Central memory CD8-positive, alpha-beta T cell (primary cell): ENCODE results near the gene ICA1L.
"Not testable (repeated sequence)": the region's sequence is repeated elsewhere in the genome, so short reads cannot be mapped to it uniquely, and the experiment has no call there.

Source experiments
- ATAC-seq: fragments of 150-1000 bp; cut with Tn5 transposase; replicated peaks from 2 replicates; pipeline ENCODE4 v1.10.0; 2022; ENCODE audit warnings: mild to moderate bottlenecking, moderate FRiP score, moderate number of reproducible peaks; ENCODE audit not compliant: poor library complexity, severe bottlenecking; ENCODE audit errors: extremely low read depth
- DNase-seq, 2 donors: peaks; one replicate each; pipeline ENCODE4 v3.0.0; 2021; ENCODE audit warnings: low spot score in 2 of 2
- H3K27ac Mint-ChIP-seq: one replicate; pipeline ENCODE4 v1.8.0; 2022; ENCODE audit warnings: low read depth, mild to moderate bottlenecking, moderate library complexity, mixed read lengths
- H3K27me3 Mint-ChIP-seq: one replicate; pipeline ENCODE4 v1.8.0; 2022; ENCODE audit warnings: mixed read lengths
- H3K36me3 Mint-ChIP-seq: one replicate; pipeline ENCODE4 v1.8.0; 2022; ENCODE audit warnings: mild to moderate bottlenecking, moderate library complexity, mixed read lengths; ENCODE audit not compliant: insufficient read depth
- H3K4me1 Mint-ChIP-seq: one replicate; pipeline ENCODE4 v1.8.0; 2022; ENCODE audit warnings: mixed read lengths
- H3K4me3 Mint-ChIP-seq: one replicate; pipeline ENCODE4 v1.8.0; 2022; ENCODE audit warnings: mild to moderate bottlenecking, moderate library complexity, mixed read lengths
- H3K9me3 Mint-ChIP-seq: one replicate; pipeline ENCODE4 v1.8.0; 2022; ENCODE audit warnings: mixed read lengths

ICA1L gene

GRCh38 chr2:202883987-202884675 is 12.6 kb upstream of the ICA1L start:
- no peak overlapping the region for H3K4me3 Mint-ChIP-seq
- H3K4me1 Mint-ChIP-seq: no peaks in the 10 kb centered on the region
- H3K27ac Mint-ChIP-seq: no peak overlapping the region
- no peaks in the 10 kb centered on the region for H3K9me3 Mint-ChIP-seq
- ATAC-seq: no peak
- no peaks in the 10 kb centered on the region for H3K27me3 Mint-ChIP-seq
- DNase-seq: no peak
- peaks cover 14% of the 10 kb centered on the region for H3K36me3 Mint-ChIP-seq

GRCh38 chr2:202881570-202881969 is 10.0 kb upstream of the ICA1L start:
- no peak for DNase-seq
- Mint-ChIP-seq H3K36me3 (peaks cover 12% of the 10 kb centered on the region), H3K4me1 (no peaks in the 10 kb centered on the region), H3K27ac (no peak overlapping the region), H3K9me3 (no peaks in the 10 kb centered on the region), H3K4me3 (no peak overlapping the region), H3K27me3 (no peaks in the 10 kb centered on the region)
- no peak for ATAC-seq

GRCh38 chr2:202877699-202878098 is 6.1 kb upstream of the ICA1L start:
- Mint-ChIP-seq H3K27ac (no peak overlapping the region), H3K4me1 (no peaks in the 10 kb centered on the region), H3K9me3 (no peaks in the 10 kb centered on the region), H3K4me3 (no peak overlapping the region), H3K27me3 (no peaks in the 10 kb centered on the region), H3K36me3 (peaks cover 5% of the 10 kb centered on the region)
- ATAC-seq (no peak), DNase-seq (no peak)

- H3K27ac Mint-ChIP-seq: peak overlapping the region; percentile 73
- H3K9me3 Mint-ChIP-seq: no peaks in the 10 kb centered on the region
- H3K4me3 Mint-ChIP-seq: peak overlapping the region; percentile 85
- peaks cover 2% of the 10 kb centered on the region for H3K36me3 Mint-ChIP-seq
- peaks cover 13% of the 10 kb centered on the region for H3K4me1 Mint-ChIP-seq
- peak; percentile 87 for ATAC-seq
- H3K27me3 Mint-ChIP-seq: no peaks in the 10 kb centered on the region
- DNase-seq: peak; percentile 26 to 27
Measured at GRCh38 chr2:202870431-202871299, 901 bp downstream of the ICA1L start.

DNA sequence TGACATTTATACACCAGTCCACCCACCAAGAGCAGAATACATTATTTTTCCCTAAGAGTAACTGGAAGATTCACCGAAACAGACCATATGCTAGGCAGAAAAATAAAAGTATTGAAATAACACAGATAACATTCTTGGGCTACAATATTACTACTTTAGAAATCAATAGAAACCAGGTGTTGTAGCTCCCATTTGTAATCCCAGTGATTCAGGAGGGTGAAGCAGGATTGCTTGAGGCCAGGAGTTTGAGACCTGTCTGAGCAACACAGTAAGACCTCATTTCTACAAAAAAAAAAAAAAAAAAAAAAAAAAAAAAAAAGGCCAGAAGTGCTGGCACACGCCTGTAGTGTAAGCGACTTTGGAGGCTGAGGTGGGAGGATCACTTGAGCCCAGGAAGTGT is 9.6 kb downstream of the ICA1L start:
- DNase-seq (no peak), ATAC-seq (no peak)
- no peaks in the 10 kb centered on the region for H3K9me3 Mint-ChIP-seq
- no peak overlapping the region for H3K27ac Mint-ChIP-seq
- H3K4me3 Mint-ChIP-seq: no peak overlapping the region
- no peaks in the 10 kb centered on the region for H3K4me1 Mint-ChIP-seq
- H3K36me3 Mint-ChIP-seq: no peaks in the 10 kb centered on the region
- H3K27me3 Mint-ChIP-seq: no peaks in the 10 kb centered on the region

- Mint-ChIP-seq H3K9me3 (no peaks in the 10 kb centered on the region), H3K4me1 (no peaks in the 10 kb centered on the region), H3K36me3 (no peaks in the 10 kb centered on the region), H3K27me3 (no peaks in the 10 kb centered on the region), H3K4me3 (no peak overlapping the region), H3K27ac (no peak overlapping the region)
- no peak for ATAC-seq
- no peak for DNase-seq
Measured at GRCh38 chr2:202858601-202859000, 13.0 kb downstream of the ICA1L start.

DNA sequence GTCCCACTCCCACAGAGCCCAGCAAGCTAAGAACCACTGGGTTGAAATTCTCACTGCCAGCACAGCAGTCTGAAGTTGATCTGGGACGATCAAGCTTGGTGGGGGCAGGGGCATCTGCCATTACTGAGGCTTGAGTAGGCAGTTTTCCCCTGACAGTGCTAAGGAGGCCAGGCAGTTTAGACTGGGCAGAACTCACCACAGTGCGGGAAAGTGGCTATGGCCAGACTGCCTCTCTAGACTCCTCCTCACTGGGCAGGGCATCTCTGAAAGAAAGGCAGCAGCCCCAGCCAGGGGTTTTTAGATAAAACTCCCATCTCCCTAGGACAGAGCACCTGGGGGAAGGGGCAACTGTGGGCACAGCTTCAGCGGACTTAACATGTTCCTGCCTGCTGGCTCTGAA is 22.2 kb downstream of the ICA1L start:
- H3K4me3 Mint-ChIP-seq, DNase-seq, ATAC-seq, H3K27ac Mint-ChIP-seq, H3K9me3 Mint-ChIP-seq, H3K36me3 Mint-ChIP-seq, H3K4me1 Mint-ChIP-seq, H3K27me3 Mint-ChIP-seq: not testable (repeated sequence)

- Mint-ChIP-seq H3K4me3 (no peak overlapping the region), H3K27me3 (no peaks in the 10 kb centered on the region), H3K4me1 (no peaks in the 10 kb centered on the region), H3K36me3 (no peaks in the 10 kb centered on the region), H3K9me3 (no peaks in the 10 kb centered on the region), H3K27ac (no peak overlapping the region)
- DNase-seq (no peak), ATAC-seq (no peak)
Measured at GRCh38 chr2:202848813-202849212, 22.8 kb downstream of the ICA1L start.

DNA sequence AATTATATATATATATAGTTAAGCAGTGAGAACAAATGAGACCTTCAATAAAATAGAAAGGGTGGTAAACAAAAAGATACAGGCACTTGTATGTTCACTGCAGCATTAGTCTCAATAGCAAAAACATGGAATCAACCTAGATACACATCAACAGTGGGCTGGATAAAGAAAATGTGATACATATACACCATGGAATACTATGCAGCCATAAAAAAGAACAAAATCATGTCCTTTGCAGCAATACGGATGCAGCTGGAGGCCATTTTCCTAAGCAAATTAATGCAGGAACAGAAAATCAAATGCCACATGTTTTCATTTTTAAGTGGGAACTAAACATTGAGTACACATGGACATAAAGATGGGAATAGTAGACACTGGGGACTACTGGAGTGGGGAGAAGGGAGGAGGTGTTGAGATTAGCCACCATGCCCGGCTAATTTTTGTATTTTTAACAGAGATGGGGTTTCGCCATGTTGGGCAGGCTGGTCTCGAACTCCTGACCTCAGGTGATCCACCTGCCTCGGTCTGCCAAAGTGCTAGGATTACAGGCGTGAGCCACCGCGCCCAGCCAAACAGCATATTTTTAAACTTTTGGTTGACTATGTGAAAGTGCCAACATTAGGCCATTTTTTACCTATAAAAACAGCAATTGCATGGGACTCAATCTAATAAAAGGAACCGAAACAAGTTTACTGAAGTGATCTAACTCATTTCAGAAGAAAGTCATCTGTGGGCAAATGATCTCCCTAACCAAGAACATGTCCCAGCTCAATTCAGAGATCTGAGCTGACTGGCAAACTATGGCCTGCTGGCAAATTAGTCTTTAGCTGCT is 23.7 kb downstream of the ICA1L start:
- H3K9me3 Mint-ChIP-seq: no peaks in the 10 kb centered on the region
- no peak for ATAC-seq
- DNase-seq: no peak
- H3K36me3 Mint-ChIP-seq: no peaks in the 10 kb centered on the region
- no peaks in the 10 kb centered on the region for H3K27me3 Mint-ChIP-seq
- H3K4me3 Mint-ChIP-seq: no peak overlapping the region
- H3K27ac Mint-ChIP-seq: no peak overlapping the region
- no peaks in the 10 kb centered on the region for H3K4me1 Mint-ChIP-seq

GRCh38 chr2:202844656-202845055 is 26.9 kb downstream of the ICA1L start:
- DNase-seq: no peak
- Mint-ChIP-seq H3K4me3 (no peak overlapping the region), H3K4me1 (no peaks in the 10 kb centered on the region), H3K36me3 (no peaks in the 10 kb centered on the region), H3K9me3 (no peaks in the 10 kb centered on the region), H3K27ac (no peak overlapping the region), H3K27me3 (no peaks in the 10 kb centered on the region)
- ATAC-seq: no peak

- Mint-ChIP-seq H3K36me3 (no peaks in the 10 kb centered on the region), H3K9me3 (no peaks in the 10 kb centered on the region), H3K4me1 (no peaks in the 10 kb centered on the region), H3K27ac (no peak overlapping the region), H3K4me3 (no peak overlapping the region), H3K27me3 (no peaks in the 10 kb centered on the region)
- ATAC-seq: no peak
- no peak for DNase-seq
Measured at GRCh38 chr2:202842690-202843089, 28.9 kb downstream of the ICA1L start.

DNA sequence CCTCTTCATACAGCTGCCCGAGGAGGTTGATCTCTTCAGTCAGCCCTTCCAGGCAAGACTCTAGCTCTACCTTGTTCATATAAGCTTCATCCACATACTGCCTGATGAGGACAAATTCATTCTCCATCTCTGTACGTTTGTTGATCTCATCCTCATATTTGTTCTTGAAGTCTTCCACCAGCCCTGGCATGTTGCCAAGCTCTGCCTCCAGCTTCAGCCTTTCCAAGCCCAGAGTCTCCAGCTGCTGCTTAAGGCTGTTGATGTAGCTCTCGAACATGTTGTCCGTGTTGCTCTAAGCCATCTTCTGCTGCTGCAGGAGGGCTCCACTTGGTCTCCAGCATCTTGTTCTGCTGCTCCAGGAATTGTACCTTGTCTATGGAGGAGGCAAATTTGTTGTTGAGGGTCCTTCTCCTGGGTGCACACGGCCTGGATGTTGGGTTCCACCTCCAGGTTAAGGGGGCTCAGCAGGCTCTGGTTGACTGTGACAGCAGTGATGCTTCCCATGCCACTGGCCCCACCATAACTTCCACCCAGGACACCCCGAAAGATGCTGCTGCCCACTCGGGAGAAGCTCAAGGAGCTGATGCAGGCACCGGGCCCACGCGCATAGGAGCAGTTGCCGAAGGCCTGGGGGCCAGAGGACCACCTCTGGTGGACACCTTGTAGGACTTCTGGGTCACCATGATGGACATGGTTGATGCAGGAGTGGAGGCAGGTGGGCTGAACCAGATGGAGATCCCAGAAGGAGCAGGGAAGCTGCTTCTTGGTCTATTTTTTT is 30.3 kb downstream of the ICA1L start:
- Mint-ChIP-seq H3K9me3 (no peaks in the 10 kb centered on the region), H3K4me1 (no peaks in the 10 kb centered on the region), H3K27ac (no peak overlapping the region), H3K36me3 (no peaks in the 10 kb centered on the region), H3K27me3 (no peaks in the 10 kb centered on the region), H3K4me3 (no peak overlapping the region)
- no peak for DNase-seq
- ATAC-seq: no peak
